Tibial nerve (tissue), 4 donors: Measurements from ENCODE around the gene DYNC1H1. TPM values are rescaled to one million over a fixed set of nuclear protein-coding genes. Genes with fewer than 3 reads are reported as not detected.

ENCODE experiments used
- DNase-seq, 2 donors: peaks; one replicate each; pipeline ENCODE4 v3.0.0-alpha.2; 2019; ENCODE audit warnings: low spot score in 2 of 2
- H3K27ac ChIP-seq, 4 donors: fragments of 200-600 bp; sonication (generic) in 3 of 4; one replicate each; pipeline ENCODE4 v1.5.1; 2017 to 2019; ENCODE audit warnings: mild to moderate bottlenecking in 1 of 4
- H3K27me3 ChIP-seq, 2 donors: fragments of 200-600 bp; sonication (generic) in 1 of 2; one replicate each; pipeline versions ENCODE4 v1.5.1 to v1.6.0; 2017 to 2019
- H3K36me3 ChIP-seq, 3 donors: fragments of 200-600 bp; sonication (generic); one replicate each; pipeline ENCODE4 v1.5.1; 2018 to 2019
- H3K4me1 ChIP-seq, 4 donors: fragments of 200-600 bp; sonication (generic) in 3 of 4; one replicate each; pipeline ENCODE4 v1.5.1; 2017 to 2019
- H3K4me3 ChIP-seq, 4 donors: fragments of 200-600 bp; sonication (generic) in 3 of 4; one replicate each; pipeline ENCODE4 v1.5.1; 2017 to 2019; ENCODE audit warnings: mild to moderate bottlenecking in 1 of 4, moderate library complexity in 1 of 4
- H3K9me3 ChIP-seq, 4 donors: fragments of 200-600 bp; sonication (generic) in 3 of 4; one replicate each; pipeline ENCODE4 v1.5.1; 2017 to 2019
- CTCF ChIP-seq, 5 experiments: fragments of 200-600 bp in 3 of 5; fragments of 450-650 bp in 2 of 5; sonication (generic) in 3 of 5; IDR thresholded peaks; one replicate each; pipeline ENCODE4 v1.5.1; 2016 to 2019; ENCODE audit warnings: antibody characterized with exemption in 5 of 5, mild to moderate bottlenecking in 3 of 5, moderate library complexity in 2 of 5
- EP300 ChIP-seq, 2 donors: sonication (generic); formaldehyde crosslinking; IDR thresholded peaks; one replicate each; pipeline ENCODE4 v1.6.1; 2017; ENCODE audit warnings: antibody characterized with exemption in 2 of 2, mild to moderate bottlenecking in 1 of 2
- POLR2A ChIP-seq, 2 donors: fragments of 450-650 bp; IDR thresholded peaks; one replicate each; pipeline ENCODE4 v1.6.1; 2017; ENCODE audit warnings: antibody characterized with exemption in 2 of 2, mild to moderate bottlenecking in 2 of 2, moderate library complexity in 2 of 2
- WGBS, 2 donors: methylation state at CpG; one replicate each; pipeline ENCODE4 v1.1.5; 2018; 5-methylcytosine and 5-hydroxymethylcytosine counted together
- total RNA-seq, 4 donors: library from RNA; depleted of rRNA; stranded (reverse); fragments of >200 nt; gene quantifications; one replicate each; pipeline ENCODE4 v1.1.0, GENCODE V29; 2016

The DYNC1H1 gene
- total RNA-seq, 4 donors from 2014 or later, result 506 to 690 (median 631) TPM

DNA sequence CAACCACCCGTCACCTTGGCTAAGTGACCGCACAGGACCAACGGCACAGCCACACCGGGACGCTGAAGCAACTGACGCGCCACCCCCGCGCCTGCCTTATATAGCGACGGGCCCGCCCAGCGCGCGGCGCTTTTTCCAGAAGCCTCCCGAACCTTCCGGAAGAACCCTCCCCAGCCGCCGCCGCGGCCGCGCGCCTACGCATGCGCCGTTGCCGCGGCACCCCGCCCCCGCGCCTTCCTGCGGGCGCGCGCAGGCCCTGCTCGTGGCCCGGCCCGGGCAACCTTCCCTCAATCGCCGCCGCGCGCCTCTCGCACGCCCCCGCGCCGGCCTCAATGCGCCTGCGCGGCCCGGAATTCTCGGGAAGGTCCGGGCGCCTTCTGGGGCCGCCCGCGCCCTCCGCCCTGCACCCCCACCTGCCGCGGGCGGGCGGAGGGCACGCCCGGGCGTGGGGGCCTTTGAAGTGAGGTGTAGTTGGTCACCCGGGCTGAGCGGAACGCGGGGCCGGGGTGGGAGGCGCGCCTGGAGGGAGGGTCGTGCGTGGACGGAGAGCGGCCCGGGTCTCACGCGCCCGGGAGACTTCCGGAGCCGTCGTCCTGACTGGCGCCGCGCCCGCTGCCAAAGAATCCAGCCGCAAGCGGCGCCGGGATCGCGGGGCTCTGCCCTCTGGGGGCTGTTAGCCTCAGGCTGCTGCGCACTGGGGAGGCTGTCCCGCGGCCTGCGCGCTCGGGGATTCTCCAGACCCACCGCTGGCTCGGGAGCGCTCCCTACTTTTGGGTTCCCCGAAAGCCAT, 122.8 kb downstream of the DYNC1H1 start, which contains the start of gene HSP90AA1:
Gene HSP90AA1 (minus strand): TSS at position 73 of the 790 bp plus-strand sequence. CDS start 666 bp downstream, outside the sequence.
- WGBS, 2 donors, result 0 to 1% methylated on average over 4 to 48 of the region's 106 CpGs
- H3K27me3 ChIP-seq, result no peaks in the 10 kb centered on the region
- peaks cover 0 to 47% (median 32%) of the 10 kb centered on the region in 4 donors for H3K4me1 ChIP-seq
- H3K27ac ChIP-seq, result peak within 1 kb of the TSS; percentile 99 to 100 (median 100)
- H3K9me3 ChIP-seq, result no peaks in the 10 kb centered on the region
- TF ChIP-seq EP300 (IDR thresholded peaks at IDR 0.05) (peak; percentile 59 to 100), CTCF (IDR thresholded peaks at IDR 0.05) (peak in 2 of 5 experiments; percentile 28 to 32), POLR2A (IDR thresholded peaks at IDR 0.05) (peak; percentile 94 to 99)
- DNase-seq, result peak; percentile 91
- H3K36me3 ChIP-seq, result peaks cover 0 to 35% (median 28%) of the 10 kb centered on the region in 3 donors
- peak within 1 kb of the TSS; percentile 68 to 99 (median 86) for H3K4me3 ChIP-seq

DNA sequence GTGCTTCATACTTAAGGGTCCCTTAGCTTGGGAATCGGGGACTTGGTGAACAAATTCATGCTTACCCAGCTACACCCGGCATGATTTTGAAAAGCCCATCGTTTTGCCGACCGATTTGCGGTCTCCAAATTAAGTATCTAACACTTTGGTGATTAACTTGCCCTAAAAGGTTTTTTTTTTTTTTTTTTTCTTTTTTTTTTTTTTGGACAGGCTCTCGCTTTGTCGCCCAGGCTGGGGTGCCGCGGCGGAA, 123.3 kb downstream of the DYNC1H1 start:
- Histone ChIP-seq H3K27ac (peak overlapping the region; percentile 96 to 100 (median 99)), H3K4me3 (peak overlapping the region; percentile 59 to 99 (median 77)), H3K36me3 (peaks cover 0 to 30% (median 23%) of the 10 kb centered on the region in 3 donors), H3K9me3 (no peaks in the 10 kb centered on the region), H3K4me1 (peaks cover 0 to 43% (median 30%) of the 10 kb centered on the region in 4 donors), H3K27me3 (no peaks in the 10 kb centered on the region)
- DNase-seq, result no peak
- no peak for TF ChIP-seq EP300 (IDR thresholded peaks at IDR 0.05)
- TF ChIP-seq CTCF (IDR thresholded peaks at IDR 0.05), result no peak
- no peak for TF ChIP-seq POLR2A (IDR thresholded peaks at IDR 0.05)
- WGBS, 2 donors, result 4 to 8% methylated on average over 11 of the region's 11 CpGs

GRCh38 chr14:102088012-102088792, 123.8 kb downstream of the DYNC1H1 start:
- no peaks in the 10 kb centered on the region for H3K9me3 ChIP-seq
- H3K4me3 ChIP-seq, result peak overlapping the region; percentile 59 to 99 (median 77)
- peaks cover 0 to 41% (median 27%) of the 10 kb centered on the region in 4 donors for H3K4me1 ChIP-seq
- DNase-seq, result peak; percentile 43 to 57
- 8 to 21% methylated on average over 37 to 38 of the region's 39 CpGs for WGBS, 2 donors
- H3K27me3 ChIP-seq, result no peaks in the 10 kb centered on the region
- TF ChIP-seq EP300 (IDR thresholded peaks at IDR 0.05), result peak; percentile 46 to 77
- peak in 1 of 5 experiments; percentile 26 for TF ChIP-seq CTCF (IDR thresholded peaks at IDR 0.05)
- TF ChIP-seq POLR2A (IDR thresholded peaks at IDR 0.05), result peak in 1 of 2 donors; percentile 13
- H3K27ac ChIP-seq, result peak overlapping the region; percentile 96 to 100 (median 99)
- peaks cover 0 to 25% (median 17%) of the 10 kb centered on the region in 3 donors for H3K36me3 ChIP-seq

- Histone ChIP-seq H3K4me3 (no peak overlapping the region), H3K9me3 (no peaks in the 10 kb centered on the region), H3K4me1 (peaks cover 0 to 25% (median 12%) of the 10 kb centered on the region in 4 donors), H3K27me3 (no peaks in the 10 kb centered on the region), H3K27ac (no peak overlapping the region), H3K36me3 (peaks cover 0 to 9% (median 2%) of the 10 kb centered on the region in 3 donors)
- TF ChIP-seq POLR2A (IDR thresholded peaks at IDR 0.05) (no peak), CTCF (IDR thresholded peaks at IDR 0.05) (no peak), EP300 (IDR thresholded peaks at IDR 0.05) (no peak)
- DNase-seq, result no peak
- 88 to 92% methylated on average over 11 of the region's 11 CpGs for WGBS, 2 donors
These were observed 125.4 kb downstream of the DYNC1H1 start for GRCh38 chr14:102089621-102090343.
